Measurements from ENCODE around the gene CDC20B. TPM values are rescaled to one million over a fixed set of nuclear protein-coding genes. Genes with fewer than 3 reads are reported as not detected.

CDC20B gene
- total RNA-seq, 2 donors from 2014 or later: not detected

- peaks cover 26% of the 10 kb centered on the region for H3K4me1 Mint-ChIP-seq
- no peaks in the 10 kb centered on the region for H3K27me3 Mint-ChIP-seq
- no peak overlapping the region for H3K4me3 Mint-ChIP-seq
Observed at GRCh38 chr5:55070968-55071367, 102.0 kb downstream of the CDC20B start.

GRCh38 chr5:55066277-55066676 is 106.7 kb downstream of the CDC20B start:
- no peak for ATAC-seq
- H3K27ac Mint-ChIP-seq: no peak overlapping the region
- H3K4me3 Mint-ChIP-seq: no peak overlapping the region
- H3K4me1 Mint-ChIP-seq: peaks cover 36% of the 10 kb centered on the region
- DNase-seq: no peak
- no peaks in the 10 kb centered on the region for H3K9me3 ChIP-seq (ENCODE audit: control insufficient read depth, low read length, poor library complexity, severe bottlenecking)
- H3K36me3 Mint-ChIP-seq (ENCODE audit: low read depth): no peaks in the 10 kb centered on the region
- H3K27me3 Mint-ChIP-seq: no peaks in the 10 kb centered on the region

More at GRCh38 chr5:55070968-55071367, 102.0 kb downstream of the CDC20B start:
- DNase-seq (no peak), ATAC-seq (no peak)
- H3K27ac Mint-ChIP-seq: no peak overlapping the region
- no peaks in the 10 kb centered on the region for H3K36me3 Mint-ChIP-seq (ENCODE audit: low read depth)
- no peaks in the 10 kb centered on the region for H3K9me3 ChIP-seq (ENCODE audit: control insufficient read depth, low read length, poor library complexity, severe bottlenecking)

- H3K36me3 Mint-ChIP-seq (ENCODE audit: low read depth): no peaks in the 10 kb centered on the region
- ATAC-seq (no peak), DNase-seq (no peak)
- no peaks in the 10 kb centered on the region for H3K9me3 ChIP-seq (ENCODE audit: control insufficient read depth, low read length, poor library complexity, severe bottlenecking)
- no peaks in the 10 kb centered on the region for H3K27me3 Mint-ChIP-seq
- H3K4me3 Mint-ChIP-seq: no peak overlapping the region
- H3K27ac Mint-ChIP-seq: no peak overlapping the region
- peaks cover 33% of the 10 kb centered on the region for H3K4me1 Mint-ChIP-seq
Observed at GRCh38 chr5:55064523-55064922, 108.5 kb downstream of the CDC20B start.

GRCh38 chr5:55063899-55064298 is 109.1 kb downstream of the CDC20B start:
- ATAC-seq: no peak
- DNase-seq: no peak
- Mint-ChIP-seq H3K4me1 (peaks cover 33% of the 10 kb centered on the region), H3K27ac (no peak overlapping the region), H3K27me3 (no peaks in the 10 kb centered on the region), H3K4me3 (peak overlapping the region; percentile 5), H3K36me3 (ENCODE audit: low read depth) (no peaks in the 10 kb centered on the region)
- no peaks in the 10 kb centered on the region for H3K9me3 ChIP-seq (ENCODE audit: control insufficient read depth, low read length, poor library complexity, severe bottlenecking)

- no peak overlapping the region for H3K4me3 Mint-ChIP-seq
- peaks cover 33% of the 10 kb centered on the region for H3K4me1 Mint-ChIP-seq
- DNase-seq: no peak
- H3K9me3 ChIP-seq (ENCODE audit: control insufficient read depth, low read length, poor library complexity, severe bottlenecking): no peaks in the 10 kb centered on the region
- H3K27me3 Mint-ChIP-seq: no peaks in the 10 kb centered on the region
- ATAC-seq: no peak
- no peaks in the 10 kb centered on the region for H3K36me3 Mint-ChIP-seq (ENCODE audit: low read depth)
- H3K27ac Mint-ChIP-seq: no peak overlapping the region
Observed at GRCh38 chr5:55063220-55063863, 109.6 kb downstream of the CDC20B start.

Other genes with a start within 250 kb of the CDC20B start
- gene ESM1, start 187.6 kb downstream of the CDC20B start, total RNA-seq: not detected
- gene GZMK, start 148.9 kb downstream of the CDC20B start, total RNA-seq: 1 to 10 TPM; 3.9 to 9.2 TPM
- gene GZMA, start 70.5 kb downstream of the CDC20B start, total RNA-seq: 10 to 100 TPM in 1 of 2 donors, 1 to 10 TPM in 1; 7.9 to 11.3 TPM
- gene GPX8, start 13.0 kb downstream of the CDC20B start, total RNA-seq: not detected
- not detected for gene MCIDAS, start 54.1 kb upstream of the CDC20B start, total RNA-seq
- gene CCNO, start 60.4 kb upstream of the CDC20B start, total RNA-seq: not detected
- 10 to 100 TPM; 12.7 to 19.0 TPM for gene DHX29, start 134.5 kb upstream of the CDC20B start, total RNA-seq
- gene MTREX, start 134.8 kb upstream of the CDC20B start, total RNA-seq: 10 to 100 TPM; 61.0 to 73.7 TPM

Data from T-helper 17 cell (primary cell).